Endothelial cell of umbilical vein (primary cell): ENCODE measurements around the gene KREMEN1.

ENCODE experiments used
- EZH2 ChIP-seq: IDR thresholded peaks from 2 replicates; pipeline ENCODE4 v1.6.1; 2012; ENCODE audit warnings: borderline replicate concordance, low read depth, mild to moderate bottlenecking, moderate library complexity, low read length, inconsistent platforms; ENCODE audit not compliant: severe bottlenecking
- FOS ChIP-seq: IDR thresholded peaks from 2 replicates; pipeline ENCODE4 v1.6.1; 2011; ENCODE audit warnings: mild to moderate bottlenecking, low read length, moderate library complexity, borderline replicate concordance; ENCODE audit not compliant: insufficient read depth
- GATA2 ChIP-seq: IDR thresholded peaks from 2 replicates; pipeline ENCODE4 v1.7.0; 2011; ENCODE audit warnings: low read depth, mild to moderate bottlenecking, moderate library complexity, mixed read lengths, low read length; ENCODE audit not compliant: insufficient read length, insufficient read depth
- JUN ChIP-seq: IDR thresholded peaks from 2 replicates; pipeline ENCODE4 v1.6.1; 2011; ENCODE audit warnings: borderline replicate concordance, low read depth; ENCODE audit not compliant: insufficient read length, insufficient read depth
- MYC ChIP-seq: IDR thresholded peaks from one replicate; pipeline ENCODE4 v1.6.1; 2011; ENCODE audit warnings: mild to moderate bottlenecking, low read depth, low read length
- POLR2A ChIP-seq: IDR thresholded peaks from 2 replicates; pipeline ENCODE4 v1.6.1; 2012; ENCODE audit warnings: low read depth, mild to moderate bottlenecking, control low read depth, low read length
- POLR2AphosphoS5 ChIP-seq: IDR thresholded peaks from 2 replicates; pipeline ENCODE4 v1.6.1; 2012; ENCODE audit warnings: low read depth, mild to moderate bottlenecking, control low read depth, low read length, moderate library complexity; ENCODE audit not compliant: insufficient read depth
- TF ChIP-seq, protein P1 (sequence below), 2 donors: IDR thresholded peaks; 1 replicate in 1 of 2; 2 replicates in 1 of 2; pipeline ENCODE4 v1.5.1; 2011; ENCODE audit warnings: low read length in 2 of 2, mild to moderate bottlenecking in 2 of 2, moderate library complexity in 2 of 2, control low read depth in 1 of 2, inconsistent platforms in 1 of 2, low read depth in 1 of 2; ENCODE audit not compliant: insufficient read depth in 1 of 2; ENCODE audit errors: extremely low read depth in 1 of 2
- TF ChIP-seq, protein P2 (sequence below): IDR thresholded peaks from 2 replicates; pipeline ENCODE4 v1.6.1; 2011; ENCODE audit not compliant: insufficient read depth, insufficient read length

DNA sequence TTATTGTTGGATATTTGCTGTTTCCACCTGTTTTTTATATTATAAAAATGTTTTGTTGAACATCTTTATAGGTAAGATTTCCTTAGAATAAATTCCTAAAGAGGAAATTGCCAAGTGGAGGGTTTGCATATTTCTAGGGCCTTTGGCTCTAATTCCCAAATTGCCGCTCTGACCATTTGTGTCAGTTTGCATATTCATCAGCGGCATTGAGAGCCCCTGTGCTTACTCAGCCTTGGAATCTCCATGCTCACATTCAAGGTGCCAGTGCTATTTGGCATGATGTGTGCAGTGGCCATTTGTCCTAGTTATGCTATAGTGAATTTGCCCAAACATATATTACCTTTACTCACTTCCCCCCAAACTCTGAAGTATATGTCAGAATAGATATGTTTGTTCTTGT, 25.5 kb downstream of the KREMEN1 start:
- TF ChIP-seq, protein P1, sequence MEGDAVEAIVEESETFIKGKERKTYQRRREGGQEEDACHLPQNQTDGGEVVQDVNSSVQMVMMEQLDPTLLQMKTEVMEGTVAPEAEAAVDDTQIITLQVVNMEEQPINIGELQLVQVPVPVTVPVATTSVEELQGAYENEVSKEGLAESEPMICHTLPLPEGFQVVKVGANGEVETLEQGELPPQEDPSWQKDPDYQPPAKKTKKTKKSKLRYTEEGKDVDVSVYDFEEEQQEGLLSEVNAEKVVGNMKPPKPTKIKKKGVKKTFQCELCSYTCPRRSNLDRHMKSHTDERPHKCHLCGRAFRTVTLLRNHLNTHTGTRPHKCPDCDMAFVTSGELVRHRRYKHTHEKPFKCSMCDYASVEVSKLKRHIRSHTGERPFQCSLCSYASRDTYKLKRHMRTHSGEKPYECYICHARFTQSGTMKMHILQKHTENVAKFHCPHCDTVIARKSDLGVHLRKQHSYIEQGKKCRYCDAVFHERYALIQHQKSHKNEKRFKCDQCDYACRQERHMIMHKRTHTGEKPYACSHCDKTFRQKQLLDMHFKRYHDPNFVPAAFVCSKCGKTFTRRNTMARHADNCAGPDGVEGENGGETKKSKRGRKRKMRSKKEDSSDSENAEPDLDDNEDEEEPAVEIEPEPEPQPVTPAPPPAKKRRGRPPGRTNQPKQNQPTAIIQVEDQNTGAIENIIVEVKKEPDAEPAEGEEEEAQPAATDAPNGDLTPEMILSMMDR (IDR thresholded peaks at IDR 0.05; ENCODE audit: extremely low read depth in 1 of 2, insufficient read depth in 1 of 2, low read depth in 1 of 2, low read length in 2 of 2): no peak
- TF ChIP-seq POLR2AphosphoS5: no peak
- no peak for TF ChIP-seq POLR2A
- TF ChIP-seq JUN: no peak
- TF ChIP-seq, protein P2, sequence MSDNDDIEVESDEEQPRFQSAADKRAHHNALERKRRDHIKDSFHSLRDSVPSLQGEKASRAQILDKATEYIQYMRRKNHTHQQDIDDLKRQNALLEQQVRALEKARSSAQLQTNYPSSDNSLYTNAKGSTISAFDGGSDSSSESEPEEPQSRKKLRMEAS: no peak
- no peak for TF ChIP-seq EZH2
- TF ChIP-seq FOS: no peak
- TF ChIP-seq GATA2: no peak
- no peak for TF ChIP-seq MYC
